Activated CD8-positive, alpha-beta memory T cell treated with anti-CD3 and anti-CD28 coated beads, Interleukin-2, amount 50 U/mL, for 48 hours (primary cell): ENCODE measurements around the gene CAMTA1.

Source experiments
- DNase-seq: peaks from one replicate; pipeline ENCODE4 v3.0.0-alpha.2; 2020

Gene CAMTA1

DNA sequence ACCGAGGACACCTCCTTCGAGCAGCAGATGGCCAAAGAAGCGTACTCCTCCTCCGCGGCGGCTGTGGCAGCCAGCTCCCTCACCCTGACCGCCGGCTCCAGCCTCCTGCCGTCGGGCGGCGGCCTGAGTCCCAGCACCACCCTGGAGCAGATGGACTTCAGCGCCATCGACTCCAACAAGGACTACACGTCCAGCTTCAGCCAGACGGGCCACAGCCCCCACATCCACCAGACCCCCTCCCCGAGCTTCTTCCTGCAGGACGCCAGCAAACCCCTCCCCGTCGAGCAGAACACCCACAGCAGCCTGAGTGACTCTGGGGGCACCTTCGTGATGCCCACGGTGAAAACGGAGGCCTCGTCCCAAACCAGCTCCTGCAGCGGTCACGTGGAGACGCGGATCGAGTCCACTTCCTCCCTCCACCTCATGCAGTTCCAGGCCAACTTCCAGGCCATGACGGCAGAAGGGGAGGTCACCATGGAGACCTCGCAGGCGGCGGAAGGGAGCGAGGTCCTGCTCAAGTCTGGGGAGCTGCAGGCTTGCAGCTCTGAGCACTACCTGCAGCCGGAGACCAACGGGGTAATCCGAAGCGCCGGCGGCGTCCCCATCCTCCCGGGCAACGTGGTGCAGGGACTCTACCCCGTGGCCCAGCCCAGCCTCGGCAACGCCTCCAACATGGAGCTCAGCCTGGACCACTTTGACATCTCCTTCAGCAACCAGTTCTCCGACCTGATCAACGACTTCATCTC, 879.1 kb downstream of the CAMTA1 start:
- no peak for DNase-seq

- DNase-seq = no peak
Measured at GRCh38 chr1:7664893-7665250, 879.6 kb downstream of the CAMTA1 start.

DNA sequence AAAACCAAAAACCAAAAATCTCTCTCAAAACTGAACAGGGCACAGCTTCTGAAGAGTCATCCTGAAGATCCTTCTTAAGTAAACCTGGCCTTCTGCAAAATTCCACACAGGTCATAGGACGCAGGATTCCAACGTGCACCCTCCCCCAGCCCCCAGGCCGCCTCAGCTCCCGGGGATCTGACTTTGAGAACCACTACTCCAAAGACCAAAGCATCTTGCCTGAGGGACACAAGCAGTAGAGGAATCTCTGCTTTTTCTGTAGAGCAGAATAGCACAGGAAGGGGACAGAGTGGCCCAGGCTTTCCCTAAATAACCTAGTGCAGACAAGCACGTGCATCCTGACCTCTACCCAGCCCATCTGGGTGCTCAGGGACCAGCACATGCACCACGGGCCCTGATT, 881.0 kb downstream of the CAMTA1 start:
- no peak for DNase-seq

DNA sequence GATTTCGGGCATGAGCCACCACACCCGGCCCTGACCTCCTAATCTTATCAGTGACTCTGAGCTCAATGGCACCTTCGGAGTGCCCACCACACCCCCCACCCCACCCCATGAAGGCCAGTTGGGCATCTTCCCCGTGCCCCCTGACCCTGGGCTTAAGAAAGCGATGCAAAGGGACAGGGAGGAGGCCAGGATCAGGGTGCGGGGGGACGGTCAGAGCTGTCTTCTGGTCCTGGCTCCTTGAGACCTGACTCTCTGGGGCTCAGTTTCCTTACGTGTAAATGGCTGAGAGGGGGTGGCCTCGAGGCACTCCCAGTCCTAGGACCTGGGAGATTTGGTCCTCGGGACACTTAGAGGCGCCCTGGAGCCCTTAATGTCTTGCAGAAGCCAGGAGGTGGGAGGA, 881.9 kb downstream of the CAMTA1 start:
- no peak for DNase-seq

DNA sequence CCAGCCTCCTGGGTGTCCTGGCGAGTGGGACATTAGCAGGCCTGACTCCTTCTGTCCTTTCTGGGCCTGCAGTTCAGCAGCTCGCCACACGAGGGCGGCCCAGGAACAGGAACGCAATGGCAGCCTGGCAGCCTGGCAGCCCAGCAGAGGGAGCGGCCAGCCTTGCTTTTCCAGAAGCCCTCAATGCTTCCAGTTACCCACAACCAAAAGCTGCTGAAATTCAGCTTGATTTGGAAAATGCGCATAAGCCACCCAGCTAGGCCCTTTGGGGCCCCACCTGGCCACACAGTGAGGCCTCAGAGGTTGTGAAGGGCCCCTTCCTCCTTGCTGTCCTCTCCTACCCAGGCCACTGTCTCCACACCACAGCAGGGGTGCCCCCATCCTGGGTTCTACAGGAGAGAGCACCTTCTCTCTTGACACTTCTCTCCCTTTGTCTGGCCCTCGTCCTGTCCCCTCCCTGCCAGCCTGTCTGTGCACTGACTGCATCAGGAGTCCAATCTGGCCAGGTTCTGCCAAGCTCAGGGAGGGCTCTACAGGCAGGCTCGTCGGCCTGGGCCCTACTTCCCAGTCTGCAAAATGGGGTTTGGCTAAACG, 882.5 kb downstream of the CAMTA1 start:
- DNase-seq = peak; percentile 95

DNA sequence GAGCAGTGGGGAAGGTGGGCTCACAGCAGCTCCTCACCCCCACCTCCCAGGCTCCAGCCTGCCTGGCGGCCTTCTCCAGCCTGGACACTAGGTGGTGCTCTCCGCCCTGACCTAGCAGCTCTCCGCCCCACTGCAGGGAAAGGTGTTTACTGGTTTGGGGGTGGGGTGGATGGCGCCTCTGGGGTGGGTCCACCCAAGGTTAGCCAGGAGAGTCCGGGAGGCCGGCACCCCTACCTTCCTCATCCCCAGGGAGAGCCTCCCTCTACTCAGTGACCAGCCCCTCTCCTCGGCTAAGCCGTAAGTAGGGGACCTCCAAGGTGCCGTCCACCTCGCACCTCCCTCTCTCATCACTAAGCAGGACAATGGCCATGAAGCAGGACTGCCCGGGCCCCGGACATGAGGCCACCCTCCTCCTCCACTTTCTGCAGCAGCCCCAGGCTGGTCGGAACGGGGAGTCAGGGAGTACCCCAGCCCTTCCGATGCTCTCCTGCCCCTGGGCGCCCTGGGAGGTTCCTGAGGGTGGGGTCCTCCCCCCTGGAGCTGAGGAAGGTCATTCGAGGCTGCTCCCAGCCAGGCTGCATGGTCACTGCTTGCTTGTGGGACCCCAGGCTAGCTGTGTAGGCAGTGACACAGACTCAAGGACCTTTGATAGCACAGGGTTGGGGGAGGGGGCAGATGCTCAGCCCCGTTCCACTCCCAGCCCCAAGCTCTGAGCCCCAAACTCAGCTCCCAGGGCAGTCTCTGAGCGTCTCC, 884.5 kb downstream of the CAMTA1 start:
- DNase-seq = peak; percentile 80

GRCh38 chr1:7670334-7671145, 885.3 kb downstream of the CAMTA1 start:
- no peak for DNase-seq

DNA sequence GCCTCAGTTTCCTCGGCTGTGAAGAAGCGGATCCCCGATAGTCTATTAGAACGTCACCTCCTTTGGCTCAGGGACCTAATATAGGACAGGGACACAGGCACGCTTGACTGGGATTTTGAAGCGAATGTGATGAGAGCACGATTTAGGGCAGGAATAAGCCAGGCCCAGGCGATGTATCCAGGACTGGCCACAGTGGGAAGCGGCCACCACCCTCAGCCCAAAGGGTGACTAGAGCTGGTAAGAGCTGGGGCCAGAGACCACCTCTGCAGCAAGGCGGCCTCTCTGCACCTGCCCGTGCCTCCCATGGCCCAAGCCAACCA, 885.9 kb downstream of the CAMTA1 start:
- no peak for DNase-seq

DNA sequence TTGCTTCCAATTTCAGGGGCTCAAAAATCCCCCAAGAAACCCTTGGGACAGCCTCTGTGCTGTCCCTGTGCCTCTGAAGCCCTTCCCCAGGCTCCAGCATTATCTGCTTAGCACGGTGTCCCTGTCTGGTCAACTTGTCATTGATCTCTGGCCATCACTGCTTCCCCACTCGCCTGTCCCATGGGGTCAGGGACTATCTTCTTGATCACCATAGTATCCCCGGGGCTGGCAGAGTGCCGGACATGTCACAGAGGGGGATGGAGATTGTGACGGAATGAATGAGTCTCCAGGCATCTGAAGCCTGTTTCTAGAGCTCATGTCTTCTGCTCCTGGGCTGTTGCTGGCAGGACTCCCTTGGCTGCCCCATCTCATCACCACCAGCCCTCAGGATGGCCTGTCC, 886.4 kb downstream of the CAMTA1 start:
- DNase-seq = no peak

DNA sequence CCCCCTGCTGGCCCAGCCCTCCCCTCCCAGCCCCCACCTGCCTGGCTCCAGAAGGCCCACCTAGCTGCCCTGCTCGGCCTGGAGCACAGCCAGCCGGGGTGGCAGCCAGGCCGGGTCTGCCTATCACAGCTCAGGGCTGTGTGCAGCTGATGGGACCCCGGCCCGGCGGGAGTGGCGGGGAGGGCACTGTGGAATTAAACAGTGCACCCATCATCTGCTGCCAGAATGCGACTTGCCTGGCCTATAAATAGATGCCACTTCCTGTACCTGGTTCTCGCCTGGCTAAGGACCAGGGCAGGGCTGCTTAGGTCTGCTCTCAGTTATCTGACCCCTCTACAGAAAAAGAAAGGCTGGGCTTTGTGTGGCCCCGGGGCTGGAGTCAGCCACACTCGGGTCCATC, 887.6 kb downstream of the CAMTA1 start:
- DNase-seq = no peak

DNA sequence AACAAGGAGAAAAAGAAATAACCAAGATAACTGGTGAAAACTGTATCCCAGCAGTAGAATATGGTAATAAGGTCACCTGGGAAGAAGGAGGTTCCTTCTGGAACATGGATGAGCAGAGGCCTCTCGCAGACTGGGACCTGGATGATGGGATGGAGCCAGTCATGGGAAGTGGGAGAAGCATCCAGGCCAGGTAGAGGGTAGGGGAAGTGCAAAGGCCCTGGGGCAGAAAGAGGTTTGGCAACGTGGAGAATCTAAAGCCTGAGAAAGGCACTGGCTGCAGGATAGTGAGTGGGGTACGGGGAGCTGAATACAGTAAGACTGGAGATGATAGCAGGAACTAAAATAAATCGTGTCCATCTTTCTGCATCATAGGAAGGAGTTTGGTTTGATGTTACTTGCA, 889.7 kb downstream of the CAMTA1 start:
- DNase-seq = no peak

GRCh38 chr1:7675431-7676273, 890.4 kb downstream of the CAMTA1 start:
- DNase-seq = no peak

DNA sequence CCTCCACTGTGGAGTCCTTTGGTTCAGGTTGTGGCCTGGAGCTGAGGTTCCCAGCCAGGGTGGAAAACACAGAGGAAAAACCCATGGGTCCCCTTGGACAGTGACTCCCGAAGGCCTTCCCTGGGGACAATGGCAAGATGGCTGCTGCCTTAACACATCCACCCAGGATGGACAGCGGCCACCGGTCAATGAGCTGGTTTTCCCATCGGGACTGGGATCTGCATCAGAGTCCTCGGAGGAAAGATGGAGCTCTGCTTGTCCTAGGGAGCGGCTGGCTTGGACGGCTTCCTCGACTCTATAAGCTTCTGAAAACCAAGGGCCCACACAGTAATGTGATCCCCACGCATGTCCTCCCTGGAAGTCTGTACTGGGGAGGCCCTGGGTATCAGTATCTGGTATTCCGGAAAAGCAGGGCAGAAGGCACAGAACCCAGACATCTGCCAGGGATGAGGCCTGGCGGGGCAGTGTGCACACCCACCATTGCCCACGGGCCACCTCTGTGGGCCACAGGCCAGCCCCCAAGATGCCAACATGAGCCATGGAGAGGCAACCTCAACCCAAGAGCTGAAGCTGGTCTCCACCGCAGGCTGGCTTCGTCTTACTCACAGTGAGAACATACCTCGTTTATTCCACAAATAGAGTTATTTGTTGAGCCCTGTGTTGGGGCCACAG, 891.2 kb downstream of the CAMTA1 start:
- no peak for DNase-seq

DNA sequence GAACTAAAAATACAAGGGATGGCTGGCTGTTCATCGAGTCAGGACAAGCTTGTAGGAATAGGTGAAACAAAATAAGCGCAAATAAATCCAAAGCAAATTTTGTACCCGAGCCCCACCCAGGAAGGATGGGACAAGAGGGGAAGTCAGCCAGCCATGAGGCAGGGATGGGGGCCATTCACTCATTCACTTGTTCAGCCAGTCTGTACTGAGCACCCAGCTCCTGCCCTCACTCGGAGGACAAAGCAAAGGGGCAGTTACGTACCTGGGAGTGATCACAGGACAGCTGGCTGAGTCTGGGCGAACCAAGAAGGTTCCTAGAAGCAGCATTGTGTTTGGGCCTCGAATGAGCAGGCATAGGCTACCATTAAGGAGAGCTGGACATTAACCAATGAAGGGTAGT, 891.9 kb downstream of the CAMTA1 start:
- no peak for DNase-seq

GRCh38 chr1:7677815-7678214, 892.6 kb downstream of the CAMTA1 start:
- no peak for DNase-seq

DNA sequence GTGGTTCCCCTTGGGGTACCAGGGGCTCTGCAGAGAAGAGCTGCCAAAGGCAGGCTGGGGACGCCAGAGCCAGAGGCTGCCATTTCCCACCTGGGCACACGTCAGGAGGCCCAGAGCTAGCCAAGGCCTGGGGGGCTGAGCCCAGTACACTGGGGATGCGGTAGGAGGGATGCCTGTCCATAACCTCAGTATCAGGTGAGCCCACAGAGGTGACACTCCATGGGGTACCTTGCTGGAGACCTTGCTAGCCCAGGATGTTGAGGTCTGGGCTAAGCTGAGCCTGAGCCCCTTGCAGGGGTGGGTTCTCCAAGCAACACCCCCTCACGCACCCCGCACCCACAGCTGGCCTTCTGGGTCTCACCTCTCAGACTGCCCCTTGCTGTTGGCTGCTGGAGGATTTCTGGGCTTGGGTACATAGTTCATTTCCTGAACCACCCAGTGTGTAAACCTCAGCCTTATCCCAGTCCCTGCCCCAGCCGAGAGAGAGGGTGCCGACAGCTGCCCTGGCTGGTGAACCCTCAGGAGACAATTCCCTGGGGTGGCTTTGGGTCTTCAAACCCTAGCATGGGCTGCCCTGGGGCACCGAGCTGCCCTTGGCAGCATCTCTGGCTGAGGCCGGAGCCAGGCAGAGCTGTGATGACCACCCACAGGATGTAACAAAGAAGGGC, 893.4 kb downstream of the CAMTA1 start:
- no peak for DNase-seq

GRCh38 chr1:7679159-7679872, 894.1 kb downstream of the CAMTA1 start:
- DNase-seq = no peak

- no peak for DNase-seq
Measured at GRCh38 chr1:7679873-7680206, 894.6 kb downstream of the CAMTA1 start.

GRCh38 chr1:7680207-7680954, 895.1 kb downstream of the CAMTA1 start:
- peak; percentile 68 for DNase-seq

GRCh38 chr1:7680955-7681268, 895.7 kb downstream of the CAMTA1 start:
- DNase-seq = no peak
